Suppressor macrophage (primary cell): ENCODE results near the gene MAGEF1.
A peak's percentile ranks its signal among the peaks of the same experiment; 100 is the strongest.

ENCODE experiments used
- DNase-seq, 4 experiments: peaks; one replicate each; pipeline ENCODE4 v3.0.0-alpha.2; 2020 to 2022
- total RNA-seq, 17 experiments: gene quantifications; one replicate each; lab custom pipeline; 2026; ENCODE audit warnings: mixed read lengths in 6 of 17, inconsistent platforms in 3 of 17; lab: John Stamatoyannopoulos, UW

MAGEF1 gene
- 0.42 to 5.5 (median 1.7) reads per million in 17 experiments for total RNA-seq

GRCh38 chr3:184711493-184712247, at the start of gene MAGEF1:
MAGEF1 (minus strand) TSS chr3:184712064; CDS start chr3:184711821, 243 bp downstream.
- peak; percentile 36 to 63 (median 52) for DNase-seq

- no peak for DNase-seq
Measured at GRCh38 chr3:184761075-184761841, 49.4 kb upstream of the MAGEF1 start.

- no peak for DNase-seq
Measured at GRCh38 chr3:184760337-184761074, 48.6 kb upstream of the MAGEF1 start.

GRCh38 chr3:184759666-184760200, 47.9 kb upstream of the MAGEF1 start:
- no peak for DNase-seq

- DNase-seq = no peak
Measured at GRCh38 chr3:184758056-184758455, 46.2 kb upstream of the MAGEF1 start.

GRCh38 chr3:184757022-184757651, 45.3 kb upstream of the MAGEF1 start:
- peak; percentile 68 to 86 (median 82) for DNase-seq

- no peak for DNase-seq
Measured at GRCh38 chr3:184756151-184757021, 44.5 kb upstream of the MAGEF1 start.

- DNase-seq = no peak
Measured at GRCh38 chr3:184755315-184755731, 43.5 kb upstream of the MAGEF1 start.

GRCh38 chr3:184752361-184752760, 40.5 kb upstream of the MAGEF1 start:
- no peak for DNase-seq

GRCh38 chr3:184751204-184752040, 39.6 kb upstream of the MAGEF1 start:
- no peak for DNase-seq

GRCh38 chr3:184750349-184751083, 38.7 kb upstream of the MAGEF1 start:
- no peak for DNase-seq

- no peak for DNase-seq
Measured at GRCh38 chr3:184749168-184749744, 37.4 kb upstream of the MAGEF1 start.

GRCh38 chr3:184748219-184749135, 36.6 kb upstream of the MAGEF1 start:
- peak; percentile 80 to 89 (median 84) for DNase-seq

GRCh38 chr3:184746131-184747120, 34.6 kb upstream of the MAGEF1 start:
- DNase-seq = no peak

- DNase-seq = no peak
Measured at GRCh38 chr3:184745526-184745925, 33.7 kb upstream of the MAGEF1 start.

GRCh38 chr3:184743248-184743647, 31.4 kb upstream of the MAGEF1 start:
- DNase-seq = no peak

- DNase-seq = no peak
Measured at GRCh38 chr3:184742676-184743135, 30.8 kb upstream of the MAGEF1 start.
